ENCODE measurements around the gene TUBB3.

- TF ChIP-seq EP300 (IDR thresholded peaks at IDR 0.05) (no peak), CTCF (IDR thresholded peaks at IDR 0.05) (no peak), POLR2AphosphoS5 (IDR thresholded peaks at IDR 0.05) (no peak)
These were observed 34.2 kb downstream of the TUBB3 start for GRCh38 chr16:89957216-89957785.

All from gastroesophageal sphincter (tissue), 3 donors.